GM12801 (cell line): Measurements from ENCODE around the gene RNF187.
A peak's percentile ranks its signal among the peaks of the same experiment; 100 is the strongest.

Experiments
- CTCF ChIP-seq: IDR thresholded peaks from one replicate; pipeline ENCODE4 v1.5.1; 2011; ENCODE audit warnings: control low read depth; ENCODE audit not compliant: insufficient read length; ENCODE audit errors: extremely low read depth

The RNF187 gene

GRCh38 chr1:228497817-228498216 lies 10.6 kb downstream of the RNF187 start:
- no peak for TF ChIP-seq CTCF

GRCh38 chr1:228500143-228500734 lies 13.1 kb downstream of the RNF187 start:
- TF ChIP-seq CTCF = no peak

GRCh38 chr1:228500901-228501871 lies 14.0 kb downstream of the RNF187 start:
- peak; percentile 20 for TF ChIP-seq CTCF

DNA sequence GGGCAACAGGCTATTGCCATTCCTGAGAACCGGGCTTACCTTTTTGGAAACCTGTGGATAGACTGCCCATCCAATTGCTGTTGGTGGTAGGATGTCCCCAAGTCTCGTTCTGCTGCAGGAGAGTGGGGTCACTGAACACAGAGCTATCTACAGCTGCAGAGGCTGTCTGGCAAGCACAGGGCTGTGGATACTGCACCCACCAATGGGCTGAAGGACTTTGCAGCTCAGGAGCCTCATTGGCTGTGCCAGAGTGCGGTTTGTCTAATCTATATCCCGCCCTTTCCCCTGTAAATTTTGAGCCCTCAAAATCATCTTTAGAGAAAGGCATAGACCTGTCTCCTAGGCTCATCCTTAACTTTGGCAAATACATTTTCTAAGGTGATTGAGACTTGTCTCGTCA lies 15.3 kb downstream of the RNF187 start:
- no peak for TF ChIP-seq CTCF

- no peak for TF ChIP-seq CTCF
These were observed 20.9 kb downstream of the RNF187 start for GRCh38 chr1:228507961-228508652.

DNA sequence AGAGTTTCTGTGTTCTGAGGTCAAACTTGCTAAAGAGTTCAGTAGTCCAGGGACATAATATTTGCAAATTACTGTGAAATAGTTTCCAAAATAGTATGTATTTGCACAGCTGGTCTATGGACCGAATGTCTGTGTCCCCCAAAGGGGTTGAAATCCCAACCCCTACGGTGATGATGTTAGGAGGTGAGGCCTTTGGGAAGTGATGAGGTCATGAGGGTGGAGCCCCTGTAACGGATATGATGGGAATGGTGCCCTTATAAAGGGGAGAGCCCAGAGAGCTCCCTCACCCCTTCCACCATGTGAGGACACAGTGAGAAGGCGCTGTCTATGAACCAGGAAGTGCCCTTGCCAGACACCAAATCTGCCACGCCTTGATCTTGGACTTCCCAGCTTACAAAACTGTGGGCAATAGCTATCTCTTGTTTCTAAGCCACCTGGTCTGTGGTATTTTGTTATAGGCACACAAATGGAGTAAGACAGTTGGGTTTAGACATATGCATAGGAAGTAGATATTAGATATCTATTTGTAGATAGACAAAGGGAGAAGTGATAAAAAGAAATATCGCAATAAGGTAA lies 21.7 kb downstream of the RNF187 start:
- no peak for TF ChIP-seq CTCF
